ENCODE measurements around the gene ADRM1. TPM values are rescaled to one million over a fixed set of nuclear protein-coding genes. Genes with fewer than 3 reads are reported as not detected.

ADRM1 gene
- total RNA-seq, 1 donor from 2014 or later, result 125 TPM

GRCh38 chr20:62345681-62346370 lies 43.0 kb downstream of the ADRM1 start:
- H3K27ac ChIP-seq (ENCODE audit: low read depth, low read length), result no peak overlapping the region
- no peak overlapping the region for H3K4me3 ChIP-seq (ENCODE audit: insufficient read depth, low read depth, low read length)
- Mint-ChIP-seq H3K4me1 (ENCODE audit: low read depth, unreplicated experiment) (peaks cover 1% of the 10 kb centered on the region), H3K4me3 (ENCODE audit: unreplicated experiment) (no peak overlapping the region), H3K27ac (ENCODE audit: unreplicated experiment) (no peak overlapping the region), H3K27me3 (ENCODE audit: low read depth, unreplicated experiment) (no peaks in the 10 kb centered on the region), H3K9me3 (ENCODE audit: unreplicated experiment) (peaks cover 10% of the 10 kb centered on the region), H3K36me3 (ENCODE audit: low read depth, unreplicated experiment) (peaks cover 35% of the 10 kb centered on the region)
- no peaks in the 10 kb centered on the region for H4K20me1 ChIP-seq (ENCODE audit: insufficient read depth, low read length)
- peaks cover 7% of the 10 kb centered on the region for H3K4me1 ChIP-seq (ENCODE audit: insufficient read depth, low read length)
- H3K36me3 ChIP-seq (ENCODE audit: insufficient read depth, low read length), result peaks cover 5% of the 10 kb centered on the region
- DNase-seq (ENCODE audit: low read depth) (no peak), FAIRE-seq (no peak)
- no peak overlapping the region for H3K9ac ChIP-seq (ENCODE audit: low read length)
- H3K27me3 ChIP-seq (ENCODE audit: insufficient read depth, low read length), result no peaks in the 10 kb centered on the region
- H3K79me2 ChIP-seq (ENCODE audit: insufficient read depth, low read length), result no peaks in the 10 kb centered on the region
- no peaks in the 10 kb centered on the region for H3K9me3 ChIP-seq (ENCODE audit: insufficient read depth, low read depth, low read length)
- no peak for TF ChIP-seq EZH2 (IDR thresholded peaks at IDR 0.05; ENCODE audit: insufficient read depth, low read length)
- TF ChIP-seq CTCF (IDR thresholded peaks at IDR 0.05; ENCODE audit: insufficient read depth, low read depth, low read length), result no peak
- H2AFZ ChIP-seq (ENCODE audit: low read depth, low read length), result no peak overlapping the region
- H3K4me2 ChIP-seq (ENCODE audit: low read length), result no peak overlapping the region

- Mint-ChIP-seq H3K4me1 (ENCODE audit: low read depth, unreplicated experiment) (peaks cover 1% of the 10 kb centered on the region), H3K27ac (ENCODE audit: unreplicated experiment) (no peak overlapping the region), H3K27me3 (ENCODE audit: low read depth, unreplicated experiment) (no peaks in the 10 kb centered on the region), H3K36me3 (ENCODE audit: low read depth, unreplicated experiment) (peaks cover 29% of the 10 kb centered on the region), H3K4me3 (ENCODE audit: unreplicated experiment) (no peak overlapping the region), H3K9me3 (ENCODE audit: unreplicated experiment) (peaks cover 10% of the 10 kb centered on the region)
- FAIRE-seq (no peak), DNase-seq (ENCODE audit: low read depth) (no peak)
- peaks cover 7% of the 10 kb centered on the region for H3K4me1 ChIP-seq (ENCODE audit: insufficient read depth, low read length)
- no peak overlapping the region for H3K27ac ChIP-seq (ENCODE audit: low read depth, low read length)
- TF ChIP-seq EZH2 (IDR thresholded peaks at IDR 0.05; ENCODE audit: insufficient read depth, low read length), result no peak
- no peak for TF ChIP-seq CTCF (IDR thresholded peaks at IDR 0.05; ENCODE audit: insufficient read depth, low read depth, low read length)
- no peaks in the 10 kb centered on the region for H3K79me2 ChIP-seq (ENCODE audit: insufficient read depth, low read length)
- no peak overlapping the region for H2AFZ ChIP-seq (ENCODE audit: low read depth, low read length)
- H3K9ac ChIP-seq (ENCODE audit: low read length), result no peak overlapping the region
- H3K27me3 ChIP-seq (ENCODE audit: insufficient read depth, low read length), result no peaks in the 10 kb centered on the region
- H3K4me3 ChIP-seq (ENCODE audit: insufficient read depth, low read depth, low read length), result no peak overlapping the region
- H4K20me1 ChIP-seq (ENCODE audit: insufficient read depth, low read length), result no peaks in the 10 kb centered on the region
- H3K36me3 ChIP-seq (ENCODE audit: insufficient read depth, low read length), result no peaks in the 10 kb centered on the region
- no peaks in the 10 kb centered on the region for H3K9me3 ChIP-seq (ENCODE audit: insufficient read depth, low read depth, low read length)
- no peak overlapping the region for H3K4me2 ChIP-seq (ENCODE audit: low read length)
These were observed 43.8 kb downstream of the ADRM1 start for GRCh38 chr20:62346398-62347150.

GRCh38 chr20:62347151-62347404 lies 44.3 kb downstream of the ADRM1 start:
- Histone ChIP-seq H3K36me3 (ENCODE audit: insufficient read depth, low read length) (no peaks in the 10 kb centered on the region), H4K20me1 (ENCODE audit: insufficient read depth, low read length) (no peaks in the 10 kb centered on the region), H3K9me3 (ENCODE audit: insufficient read depth, low read depth, low read length) (no peaks in the 10 kb centered on the region), H3K27ac (ENCODE audit: low read depth, low read length) (no peak overlapping the region), H3K27me3 (ENCODE audit: insufficient read depth, low read length) (no peaks in the 10 kb centered on the region), H3K4me2 (ENCODE audit: low read length) (no peak overlapping the region), H3K9ac (ENCODE audit: low read length) (no peak overlapping the region), H3K4me1 (ENCODE audit: insufficient read depth, low read length) (peaks cover 7% of the 10 kb centered on the region), H2AFZ (ENCODE audit: low read depth, low read length) (no peak overlapping the region), H3K79me2 (ENCODE audit: insufficient read depth, low read length) (no peaks in the 10 kb centered on the region), H3K4me3 (ENCODE audit: insufficient read depth, low read depth, low read length) (no peak overlapping the region)
- peaks cover 26% of the 10 kb centered on the region for H3K36me3 Mint-ChIP-seq (ENCODE audit: low read depth, unreplicated experiment)
- DNase-seq (ENCODE audit: low read depth), result no peak
- no peak for FAIRE-seq
- TF ChIP-seq CTCF (IDR thresholded peaks at IDR 0.05; ENCODE audit: insufficient read depth, low read depth, low read length) (no peak), EZH2 (IDR thresholded peaks at IDR 0.05; ENCODE audit: insufficient read depth, low read length) (no peak)
- peaks cover 1% of the 10 kb centered on the region for H3K4me1 Mint-ChIP-seq (ENCODE audit: low read depth, unreplicated experiment)
- H3K4me3 Mint-ChIP-seq (ENCODE audit: unreplicated experiment), result no peak overlapping the region
- no peak overlapping the region for H3K27ac Mint-ChIP-seq (ENCODE audit: unreplicated experiment)
- peaks cover 10% of the 10 kb centered on the region for H3K9me3 Mint-ChIP-seq (ENCODE audit: unreplicated experiment)
- no peaks in the 10 kb centered on the region for H3K27me3 Mint-ChIP-seq (ENCODE audit: low read depth, unreplicated experiment)

All from astrocyte (in vitro differentiated cells and primary cell).